Liver (tissue), 9 donors: Measurements from ENCODE around the gene ASAP2. TPM values are rescaled to one million over a fixed set of nuclear protein-coding genes. Genes with fewer than 3 reads are reported as not detected.

ENCODE experiments used
- DNase-seq: peaks from one replicate; pipeline ENCODE4 v3.0.0-alpha.2; 2017; ENCODE audit warnings: low spot score
- H3K27ac ChIP-seq, 2 donors: one replicate each; pipeline ENCODE4 v1.7.0; 2013; ENCODE audit warnings: inconsistent platforms in 2 of 2, low read length in 2 of 2, control low read depth in 1 of 2, low read depth in 1 of 2, mild to moderate bottlenecking in 1 of 2
- H3K27me3 ChIP-seq, 4 donors: one replicate each; pipeline versions ENCODE4 v1.6.1 to v1.7.0; 2013; ENCODE audit warnings: low read length in 3 of 4, inconsistent platforms in 1 of 4, mild to moderate bottlenecking in 1 of 4, moderate library complexity in 1 of 4; ENCODE audit not compliant: control insufficient read depth in 4 of 4, insufficient read depth in 4 of 4
- H3K36me3 ChIP-seq, 4 donors: one replicate each; pipeline versions ENCODE4 v1.6.1 to v1.7.0; 2013; ENCODE audit warnings: low read length in 3 of 4, mild to moderate bottlenecking in 3 of 4, low read depth in 1 of 4, moderate library complexity in 1 of 4; ENCODE audit not compliant: control insufficient read depth in 4 of 4, insufficient read depth in 3 of 4
- H3K4me1 ChIP-seq, 4 donors: one replicate each; pipeline versions ENCODE4 v1.6.1 to v1.7.0; 2013; ENCODE audit warnings: low read length in 3 of 4, mild to moderate bottlenecking in 3 of 4, moderate library complexity in 1 of 4; ENCODE audit not compliant: control insufficient read depth in 4 of 4, insufficient read depth in 4 of 4
- H3K4me3 ChIP-seq, 3 donors: one replicate each; pipeline versions ENCODE4 v1.6.1 to v1.7.0; 2013; ENCODE audit warnings: low read length in 3 of 3, control low read depth in 1 of 3, low read depth in 1 of 3, mild to moderate bottlenecking in 1 of 3
- H3K9ac ChIP-seq, 2 donors: one replicate each; pipeline ENCODE4 v1.7.0; 2013; ENCODE audit warnings: low read length in 2 of 2, mild to moderate bottlenecking in 2 of 2, moderate library complexity in 2 of 2, control low read depth in 1 of 2, low read depth in 1 of 2
- H3K9me3 ChIP-seq, 4 donors: one replicate each; pipeline versions ENCODE4 v1.6.1 to v1.7.0; 2013; ENCODE audit warnings: low read length in 3 of 4; ENCODE audit not compliant: control insufficient read depth in 4 of 4
- ATF3 ChIP-seq: IDR thresholded peaks from 2 replicates; pipeline ENCODE4 v1.6.1; 2016; ENCODE audit warnings: antibody characterized with exemption
- CTCF ChIP-seq: fragments of 150-350 bp; IDR thresholded peaks from 2 replicates; pipeline ENCODE4 v1.5.1; 2017; ENCODE audit warnings: improper control_type of control experiment, low read depth, low read length; ENCODE audit not compliant: missing input control
- FOXA1 ChIP-seq: IDR thresholded peaks from 2 replicates; pipeline ENCODE4 v1.6.1; 2016; ENCODE audit warnings: antibody characterized with exemption
- FOXA2 ChIP-seq: IDR thresholded peaks from 2 replicates; pipeline ENCODE4 v1.6.1; 2016; ENCODE audit warnings: antibody characterized with exemption
- GABPA ChIP-seq, 2 donors: IDR thresholded peaks in 1 of 2; conservative IDR thresholded peaks in 1 of 2; 2 replicates each; pipeline ENCODE4 v1.6.1; 2016; ENCODE audit warnings: antibody characterized with exemption in 2 of 2, mild to moderate bottlenecking in 1 of 2, moderate library complexity in 1 of 2
- HNF4A ChIP-seq, 2 donors: conservative IDR thresholded peaks; 2 replicates each; pipeline ENCODE4 v1.6.1; 2016; ENCODE audit warnings: antibody characterized with exemption in 2 of 2, mild to moderate bottlenecking in 2 of 2
- HNF4G ChIP-seq: IDR thresholded peaks from 2 replicates; pipeline ENCODE4 v1.6.1; 2016; ENCODE audit warnings: antibody characterized with exemption
- JUND ChIP-seq, 2 donors: IDR thresholded peaks; 2 replicates each; pipeline ENCODE4 v1.6.1; 2016; ENCODE audit warnings: antibody characterized with exemption in 2 of 2
- NR2F2 ChIP-seq: IDR thresholded peaks from 2 replicates; pipeline ENCODE4 v1.6.1; 2016; ENCODE audit warnings: antibody characterized with exemption
- RAD21 ChIP-seq, 2 donors: IDR thresholded peaks; 2 replicates each; pipeline ENCODE4 v1.6.1; 2016; ENCODE audit warnings: antibody characterized with exemption in 2 of 2, mild to moderate bottlenecking in 2 of 2
- REST ChIP-seq: IDR thresholded peaks from 2 replicates; pipeline ENCODE4 v1.6.1; 2016; ENCODE audit warnings: antibody characterized with exemption, mild to moderate bottlenecking
- RXRA ChIP-seq, 2 donors: IDR thresholded peaks; 2 replicates each; pipeline ENCODE4 v1.6.1; 2017 to 2018; ENCODE audit warnings: antibody characterized with exemption in 2 of 2, mild to moderate bottlenecking in 1 of 2
- SP1 ChIP-seq: IDR thresholded peaks from 2 replicates; pipeline ENCODE4 v1.6.1; 2018; ENCODE audit warnings: antibody characterized with exemption, mild to moderate bottlenecking
- TAF1 ChIP-seq: conservative IDR thresholded peaks from 2 replicates; pipeline ENCODE4 v1.6.1; 2016; ENCODE audit warnings: antibody characterized with exemption, mild to moderate bottlenecking
- YY1 ChIP-seq: IDR thresholded peaks from 2 replicates; pipeline ENCODE4 v1.6.1; 2016; ENCODE audit warnings: antibody characterized with exemption, mild to moderate bottlenecking
- ZBTB33 ChIP-seq: IDR thresholded peaks from 2 replicates; pipeline ENCODE4 v1.6.1; 2016; ENCODE audit warnings: antibody characterized with exemption
- WGBS: extraction: QIAGEN DNeasy Blood & Tissue Kit; methylation state at CpG from one replicate; pipeline ENCODE4 v1.1.7; 2013; 5-methylcytosine and 5-hydroxymethylcytosine counted together
- polyA plus RNA-seq, 2 donors: library from polyadenylated mRNA; stranded (reverse) in 1 of 2; unstranded in 1 of 2; fragments of 200-250 nt in 1 of 2; fragments of >200 nt in 1 of 2; fragmentation: Nextera tagmentation in 1 of 2; extraction: Ambion mirVana in 1 of 2; gene quantifications; one replicate each; pipeline versions ENCODE4 v1.2.1 to v1.2.3, GENCODE V29; 2013 to 2015
- total RNA-seq, 2 donors: library from RNA; depleted of rRNA; stranded (reverse); fragments of >200 nt; gene quantifications; one replicate each; pipeline ENCODE4 v1.2.3, GENCODE V29; 2014
- donor health status: healthy.
- donor health status: healthy.
- donor health status: healthy.
- donor health status: healthy.
- donor health status: healthy.

ASAP2 gene
- total and polyA plus RNA-seq, 4 donors, result 0.36 to 5.9 (median 2.6) TPM

- WGBS, result 94% methylated on average over 7 of the region's 7 CpGs
- H3K4me1 ChIP-seq, result no peaks in the 10 kb centered on the region
Observed at GRCh38 chr2:9298583-9298982, 92.0 kb downstream of the ASAP2 start.

More at GRCh38 chr2:9298583-9298982, 92.0 kb downstream of the ASAP2 start:
- Histone ChIP-seq H3K4me3 (no peak overlapping the region), H3K9ac (no peak overlapping the region), H3K27me3 (no peaks in the 10 kb centered on the region), H3K27ac (no peak overlapping the region), H3K36me3 (no peaks in the 10 kb centered on the region), H3K9me3 (no peaks in the 10 kb centered on the region)
- no peak for TF ChIP-seq GABPA (IDR thresholded peaks at IDR 0.05 in 1 of 2, conservative IDR thresholded peaks at IDR 0.05 in 1 of 2)
- TF ChIP-seq RXRA (IDR thresholded peaks at IDR 0.05), result no peak
- no peak for TF ChIP-seq FOXA1
- TF ChIP-seq NR2F2, result no peak
- no peak for TF ChIP-seq HNF4G
- no peak for TF ChIP-seq ATF3
- no peak for TF ChIP-seq RAD21 (IDR thresholded peaks at IDR 0.05)
- no peak for TF ChIP-seq FOXA2
- TF ChIP-seq YY1, result no peak
- no peak for TF ChIP-seq HNF4A (conservative IDR thresholded peaks at IDR 0.05)
- TF ChIP-seq ZBTB33, result no peak
- TF ChIP-seq JUND (IDR thresholded peaks at IDR 0.05), result no peak
- TF ChIP-seq SP1, result no peak
- TF ChIP-seq REST, result no peak
- TF ChIP-seq TAF1, result no peak
- TF ChIP-seq CTCF, result no peak
- no peak for DNase-seq
